Inflammatory macrophage treated with lipopolysaccharide for 1 hour (primary cell): ENCODE data around the gene C4B.
"Not testable (repeated sequence)": the region's sequence is repeated elsewhere in the genome, so short reads cannot be mapped to it uniquely, and the experiment has no call there.

Experiments used
- DNase-seq, 2 donors: peaks; one replicate each; pipeline ENCODE4 v3.0.0-alpha.2; 2020 to 2022

C4B gene

GRCh38 chr6:32037598-32038524, 23.3 kb downstream of the C4B start, which contains the start of gene CYP21A2:
Gene CYP21A2 (plus strand): TSS chr6:32038415. CDS start chr6:32038423, 8 bp downstream.
- not testable (repeated sequence) for DNase-seq

- not testable (repeated sequence) for DNase-seq
These were observed 24.3 kb downstream of the C4B start for GRCh38 chr6:32038878-32039277.

GRCh38 chr6:32039321-32040274, 25.0 kb downstream of the C4B start:
- DNase-seq, result not testable (repeated sequence)

GRCh38 chr6:32040299-32041049, 25.9 kb downstream of the C4B start:
- not testable (repeated sequence) for DNase-seq

GRCh38 chr6:32041050-32041321, 26.4 kb downstream of the C4B start:
- DNase-seq, result not testable (repeated sequence)

GRCh38 chr6:32041385-32041784, 26.8 kb downstream of the C4B start:
- DNase-seq, result not testable (repeated sequence)

GRCh38 chr6:32042276-32042675, 27.7 kb downstream of the C4B start:
- DNase-seq, result not testable (repeated sequence)

GRCh38 chr6:32043589-32044380, 29.2 kb downstream of the C4B start:
- DNase-seq, result not testable (repeated sequence)

- not testable (repeated sequence) for DNase-seq
These were observed 30.3 kb downstream of the C4B start for GRCh38 chr6:32044916-32045315.

GRCh38 chr6:32045811-32046449, 31.3 kb downstream of the C4B start:
- no peak for DNase-seq

GRCh38 chr6:32046450-32047083, 32.0 kb downstream of the C4B start:
- DNase-seq, result no peak

- DNase-seq, result no peak
These were observed 32.5 kb downstream of the C4B start for GRCh38 chr6:32047084-32047478.

GRCh38 chr6:32047539-32047854, 32.9 kb downstream of the C4B start:
- no peak for DNase-seq

GRCh38 chr6:32047855-32048766, 33.5 kb downstream of the C4B start:
- DNase-seq, result peak; percentile 13 to 86

- not testable (repeated sequence) for DNase-seq
These were observed 34.6 kb downstream of the C4B start for GRCh38 chr6:32049149-32049548.

- DNase-seq, result not testable (repeated sequence)
These were observed 35.1 kb downstream of the C4B start for GRCh38 chr6:32049736-32050135.

- DNase-seq, result no peak
These were observed 36.0 kb downstream of the C4B start for GRCh38 chr6:32050562-32050961.

GRCh38 chr6:32052626-32053025, 38.0 kb downstream of the C4B start:
- not testable (repeated sequence) for DNase-seq

- not testable (repeated sequence) for DNase-seq
These were observed 38.7 kb downstream of the C4B start for GRCh38 chr6:32053314-32053713.

- not testable (repeated sequence) for DNase-seq
These were observed 41.2 kb downstream of the C4B start for GRCh38 chr6:32055756-32056155.
